C4-2B (cell line): ENCODE data around the gene HEYL.

Experiments used
- ZFX ChIP-seq: fragments of 450-650 bp; IDR thresholded peaks from 2 replicates; pipeline ENCODE4 v1.6.1; 2017
- TF ChIP-seq, protein P1 (sequence below): fragments of 450-650 bp; conservative IDR thresholded peaks from 2 replicates; pipeline ENCODE4 v1.5.1; 2017; ENCODE audit warnings: mild to moderate bottlenecking

DNA sequence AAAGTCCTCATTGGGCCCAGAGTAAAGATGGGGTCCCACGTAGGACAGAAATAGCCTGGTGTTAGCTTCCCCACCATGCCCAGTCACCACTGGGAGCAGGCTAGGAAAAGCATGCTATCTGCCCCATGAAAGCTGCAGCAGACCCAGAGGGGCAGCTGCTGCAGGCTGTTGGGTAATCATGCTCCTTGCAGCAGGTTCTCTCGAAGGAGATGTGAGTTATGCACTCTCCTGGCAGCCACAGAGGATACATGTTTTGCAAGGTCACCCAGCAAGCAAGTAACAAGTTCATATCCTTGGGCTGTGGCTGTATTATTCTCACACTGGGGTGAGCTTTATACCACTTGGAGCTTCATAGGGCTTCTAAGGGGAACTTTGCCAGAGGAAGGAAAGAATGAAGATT is 9.1 kb upstream of the HEYL start:
- TF ChIP-seq, protein P1, sequence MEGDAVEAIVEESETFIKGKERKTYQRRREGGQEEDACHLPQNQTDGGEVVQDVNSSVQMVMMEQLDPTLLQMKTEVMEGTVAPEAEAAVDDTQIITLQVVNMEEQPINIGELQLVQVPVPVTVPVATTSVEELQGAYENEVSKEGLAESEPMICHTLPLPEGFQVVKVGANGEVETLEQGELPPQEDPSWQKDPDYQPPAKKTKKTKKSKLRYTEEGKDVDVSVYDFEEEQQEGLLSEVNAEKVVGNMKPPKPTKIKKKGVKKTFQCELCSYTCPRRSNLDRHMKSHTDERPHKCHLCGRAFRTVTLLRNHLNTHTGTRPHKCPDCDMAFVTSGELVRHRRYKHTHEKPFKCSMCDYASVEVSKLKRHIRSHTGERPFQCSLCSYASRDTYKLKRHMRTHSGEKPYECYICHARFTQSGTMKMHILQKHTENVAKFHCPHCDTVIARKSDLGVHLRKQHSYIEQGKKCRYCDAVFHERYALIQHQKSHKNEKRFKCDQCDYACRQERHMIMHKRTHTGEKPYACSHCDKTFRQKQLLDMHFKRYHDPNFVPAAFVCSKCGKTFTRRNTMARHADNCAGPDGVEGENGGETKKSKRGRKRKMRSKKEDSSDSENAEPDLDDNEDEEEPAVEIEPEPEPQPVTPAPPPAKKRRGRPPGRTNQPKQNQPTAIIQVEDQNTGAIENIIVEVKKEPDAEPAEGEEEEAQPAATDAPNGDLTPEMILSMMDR = no peak
- no peak for TF ChIP-seq ZFX
